HG02763 (cell line): ENCODE data around the gene CSNK1A1.

Source experiments
- ATAC-seq: cut with Tn5 transposase; IDR thresholded peaks from one replicate; pipeline ENCODE4 v1.9.1; 2021; ENCODE audit warnings: mild to moderate bottlenecking, moderate library complexity; ENCODE audit not compliant: unreplicated experiment

The CSNK1A1 gene

DNA sequence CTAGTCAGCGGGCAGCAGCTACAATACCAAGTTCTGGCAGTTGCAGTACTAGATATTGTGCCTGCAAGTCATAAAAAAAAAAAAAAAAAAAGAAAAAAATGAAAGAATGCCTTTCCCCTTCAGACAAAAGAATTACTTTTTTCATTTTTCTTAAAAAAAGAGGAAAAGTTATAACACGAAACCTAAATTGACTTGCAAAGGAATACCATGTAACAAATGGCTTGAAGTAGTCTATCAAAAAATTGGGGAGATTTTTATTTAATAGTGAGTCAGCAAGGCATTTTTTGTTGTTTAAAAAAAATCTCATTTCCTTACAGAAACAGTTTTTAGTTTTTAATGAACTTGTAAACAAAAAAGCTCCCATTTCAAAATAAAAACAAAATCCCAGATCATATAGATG is 55.6 kb downstream of the CSNK1A1 start:
- no peak for ATAC-seq

DNA sequence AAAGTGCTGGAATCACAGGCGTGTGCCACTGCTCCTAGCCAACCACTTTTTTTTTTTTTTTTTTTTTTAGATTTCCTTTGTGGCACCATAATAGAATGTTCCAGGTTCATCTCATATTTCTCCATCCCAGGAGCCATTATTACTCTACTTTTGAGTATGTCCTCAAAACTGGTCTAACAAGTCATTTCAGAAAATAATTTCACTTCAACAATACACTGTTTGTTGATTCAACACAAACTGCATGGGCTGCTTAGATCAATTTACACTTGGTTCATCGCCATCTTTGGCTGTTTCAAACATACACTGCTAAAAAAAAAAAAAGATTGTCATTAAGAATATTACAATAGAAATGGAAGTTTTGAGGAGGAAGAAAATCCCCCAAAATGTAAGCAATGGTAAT is 57.9 kb downstream of the CSNK1A1 start:
- no peak for ATAC-seq

DNA sequence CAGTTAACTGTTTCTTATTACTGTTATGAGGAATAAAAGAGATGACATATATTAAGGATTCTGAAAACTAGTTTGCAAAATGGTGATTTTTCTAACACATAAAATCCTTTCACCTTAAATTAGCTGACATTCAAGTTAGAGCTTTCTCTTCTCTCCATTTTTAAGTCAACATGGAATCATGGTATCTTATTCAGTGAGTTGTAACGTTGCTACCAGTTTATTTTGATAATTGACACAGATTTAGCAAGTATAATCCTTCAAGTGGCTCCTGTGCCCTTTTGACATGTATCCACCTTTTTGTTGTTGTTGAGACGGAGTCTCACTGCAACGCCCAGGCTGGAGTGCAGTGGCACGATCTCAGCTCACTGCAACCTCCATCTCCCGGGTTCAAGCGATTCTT is 58.5 kb downstream of the CSNK1A1 start:
- ATAC-seq = no peak

DNA sequence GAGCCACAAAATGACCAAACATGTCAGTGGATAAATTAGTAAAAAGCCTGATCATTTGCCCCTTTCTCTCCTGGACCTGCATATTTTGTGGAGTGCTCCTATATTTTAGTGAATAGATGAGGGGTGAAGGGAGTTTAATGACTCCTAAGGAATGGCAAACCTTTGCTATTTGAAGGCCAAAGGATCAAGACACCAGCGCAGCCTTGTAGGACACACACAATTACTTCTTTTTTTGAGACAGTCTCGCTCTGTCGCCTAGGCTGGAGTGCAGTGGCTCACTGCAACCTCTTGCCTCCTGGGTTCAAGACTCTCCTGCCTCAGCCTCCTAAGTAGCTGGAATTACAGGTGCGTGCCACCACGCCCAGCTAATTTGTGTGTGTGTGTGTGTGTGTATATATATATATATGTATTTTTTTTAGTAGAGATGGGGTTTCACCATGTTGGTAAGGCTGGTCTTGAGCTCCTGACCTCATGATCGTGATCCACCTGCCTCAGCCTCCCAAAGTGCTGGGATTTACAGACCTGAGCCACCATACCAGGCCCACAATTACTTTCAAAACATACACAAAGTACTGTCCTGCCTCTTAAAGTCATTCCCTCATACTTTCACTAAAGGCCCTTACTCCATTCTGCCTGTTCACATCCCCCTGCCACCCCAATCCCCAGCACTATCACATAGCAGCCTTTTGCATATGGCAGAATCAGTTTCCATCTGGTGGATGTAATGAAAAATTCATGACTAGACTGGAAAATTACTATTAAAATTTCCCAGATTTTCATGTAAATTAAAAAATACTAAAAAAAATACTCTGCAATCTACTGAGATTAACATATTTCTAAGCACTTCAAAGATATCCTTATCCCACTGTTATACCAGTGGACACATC is 60.4 kb downstream of the CSNK1A1 start:
- ATAC-seq = no peak

DNA sequence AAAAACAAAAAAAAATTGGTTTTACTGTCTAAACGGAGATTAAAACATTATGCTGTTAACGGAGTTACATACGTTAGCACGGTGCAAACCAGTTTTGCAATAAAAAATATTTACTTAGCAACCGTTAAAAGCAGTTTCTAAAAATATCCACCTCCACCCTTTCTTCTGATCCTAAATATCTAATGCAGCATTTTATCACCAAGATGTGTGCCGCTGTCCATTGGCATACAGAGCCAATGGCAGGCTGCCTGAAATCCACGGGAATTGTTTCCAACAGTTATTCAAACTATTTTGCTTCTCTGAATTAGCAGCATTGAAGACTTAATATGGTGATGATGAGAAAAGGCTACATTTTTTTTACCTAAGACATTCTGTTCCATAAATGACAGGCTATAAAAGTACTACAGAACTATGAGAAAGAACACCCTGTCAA is 61.6 kb downstream of the CSNK1A1 start:
- ATAC-seq = no peak

DNA sequence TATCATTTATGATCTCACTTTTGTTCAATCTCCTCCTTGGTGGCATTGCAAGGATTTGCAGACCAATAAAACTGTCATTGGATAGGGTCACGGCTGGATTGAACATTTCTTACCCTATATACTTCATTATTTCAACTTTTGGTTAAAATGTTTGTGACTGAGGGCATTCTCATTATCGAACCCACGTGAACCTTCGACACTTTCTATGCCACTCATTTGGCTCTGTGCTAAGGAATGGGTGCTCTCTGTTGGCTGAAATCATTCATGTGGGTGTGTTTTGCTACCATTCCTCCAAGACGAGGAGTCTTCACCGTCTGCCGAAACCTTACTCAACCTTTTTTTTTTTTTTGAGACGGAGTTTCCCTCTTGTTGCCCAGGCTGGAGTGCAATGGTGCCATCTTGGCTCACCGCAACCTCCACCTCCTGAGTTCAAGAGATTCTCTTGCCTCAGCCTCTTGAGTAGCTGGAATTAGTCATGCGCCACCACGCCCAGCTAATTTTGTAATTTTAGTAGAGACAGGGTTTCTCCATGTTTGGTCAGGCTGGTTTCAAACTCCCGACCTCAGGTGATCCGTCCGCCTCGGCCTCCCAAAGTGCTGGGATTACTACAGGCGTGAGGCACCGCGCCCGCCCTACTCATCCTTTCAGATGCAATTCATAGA is 62.5 kb downstream of the CSNK1A1 start:
- no peak for ATAC-seq

DNA sequence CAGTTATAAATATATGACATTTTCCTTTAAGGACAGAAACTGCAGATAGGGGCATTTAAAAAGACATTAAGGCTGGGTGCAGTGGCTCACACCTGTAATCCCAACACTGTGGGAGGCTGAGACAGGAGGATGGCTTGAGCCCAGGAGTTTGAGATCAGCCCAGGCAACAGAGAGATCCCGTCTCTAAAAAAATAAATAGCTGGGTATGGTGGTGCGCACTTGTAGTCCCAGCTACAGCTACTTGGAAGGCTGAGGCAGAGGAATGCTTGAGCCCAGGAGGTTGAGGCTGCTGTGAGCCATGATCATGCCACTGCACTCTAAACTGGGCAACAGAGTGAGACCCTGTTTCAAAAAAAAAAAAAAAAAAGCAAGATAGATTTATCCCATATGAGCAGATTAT is 63.6 kb downstream of the CSNK1A1 start:
- no peak for ATAC-seq

DNA sequence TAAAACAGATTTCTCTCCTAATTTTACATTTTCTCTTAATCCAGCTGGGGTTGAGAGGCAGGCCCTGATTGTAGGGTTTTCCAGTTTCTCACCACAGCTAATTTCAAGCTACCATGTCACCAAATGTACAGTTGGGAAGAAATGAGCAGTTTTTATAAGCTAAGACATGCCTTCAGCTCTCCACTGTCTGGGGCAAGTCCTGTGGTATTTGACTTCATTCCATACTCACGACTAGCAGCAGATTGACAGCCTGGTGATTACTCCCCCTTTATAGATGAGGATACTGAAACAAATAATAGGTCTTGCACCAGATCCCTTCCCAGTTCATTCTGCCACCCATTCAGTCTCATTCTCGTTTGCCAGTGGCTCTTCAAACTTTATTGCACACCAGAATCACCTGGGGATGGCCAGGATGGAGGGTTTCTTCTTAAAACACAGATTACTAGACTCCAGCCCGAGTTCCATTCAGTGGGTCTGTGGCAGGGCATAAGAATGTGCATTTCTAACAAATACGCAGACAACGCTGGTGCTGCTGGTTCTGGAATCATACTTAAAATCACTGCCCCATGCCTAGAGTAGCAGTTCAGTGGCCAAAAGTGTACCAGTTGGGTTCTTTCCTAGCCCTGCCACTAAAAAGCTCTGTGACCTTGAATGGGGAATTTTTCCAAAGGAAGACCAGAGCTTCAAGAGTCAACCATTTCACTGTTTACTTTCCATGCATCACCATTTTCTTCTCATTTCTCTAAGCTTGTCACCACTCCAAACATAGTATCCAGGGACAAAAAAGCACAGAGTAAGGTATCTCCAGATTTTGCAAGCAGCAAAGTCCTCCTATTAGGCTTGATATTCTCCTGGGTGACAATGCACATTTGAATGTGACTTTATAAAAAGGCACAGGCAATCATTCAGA is 64.3 kb downstream of the CSNK1A1 start:
- ATAC-seq = no peak

DNA sequence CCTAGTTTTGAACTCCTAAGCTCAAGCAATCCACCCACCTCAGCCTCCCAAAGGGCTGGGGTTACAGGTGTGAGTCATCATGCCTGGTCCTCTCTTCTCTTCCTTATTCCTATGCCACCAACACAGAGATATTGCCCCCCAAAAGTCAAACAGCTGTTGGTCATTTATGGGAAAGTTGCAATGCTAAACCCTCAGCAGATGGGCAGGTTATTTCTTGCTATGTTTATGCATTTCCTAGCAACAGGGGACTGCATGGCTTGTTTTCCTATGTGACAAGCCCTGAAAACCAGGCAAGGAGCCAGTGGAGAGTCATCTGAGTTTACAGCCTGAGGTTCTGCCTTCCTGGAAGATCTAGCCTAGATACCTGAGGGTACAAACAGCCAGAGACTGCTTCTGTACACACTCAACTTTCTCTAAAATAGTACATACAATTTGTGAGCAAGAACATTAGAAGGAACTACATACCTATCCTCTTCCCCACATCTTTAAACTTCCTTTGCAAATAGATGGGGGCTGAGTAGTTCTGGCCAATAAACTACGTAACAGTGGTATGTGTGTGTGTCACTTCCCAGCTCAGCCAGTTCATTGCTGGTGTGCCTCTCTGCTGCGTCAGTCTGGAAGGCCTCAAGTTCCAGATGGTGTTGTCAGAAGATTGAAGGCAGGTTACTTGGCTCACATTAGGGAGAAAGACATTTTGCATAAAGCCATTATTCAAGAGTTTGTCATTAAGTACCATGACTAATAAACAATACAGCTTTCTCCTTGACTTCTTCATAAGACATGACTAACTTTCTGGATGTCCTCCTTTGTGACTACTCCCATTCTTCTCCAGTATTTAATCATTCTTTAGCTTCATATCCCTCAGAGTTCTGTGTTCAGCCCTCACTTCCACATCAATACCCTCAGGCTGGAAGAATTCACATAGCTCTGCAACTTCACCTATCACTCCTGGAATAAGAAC is 65.3 kb downstream of the CSNK1A1 start:
- no peak for ATAC-seq

DNA sequence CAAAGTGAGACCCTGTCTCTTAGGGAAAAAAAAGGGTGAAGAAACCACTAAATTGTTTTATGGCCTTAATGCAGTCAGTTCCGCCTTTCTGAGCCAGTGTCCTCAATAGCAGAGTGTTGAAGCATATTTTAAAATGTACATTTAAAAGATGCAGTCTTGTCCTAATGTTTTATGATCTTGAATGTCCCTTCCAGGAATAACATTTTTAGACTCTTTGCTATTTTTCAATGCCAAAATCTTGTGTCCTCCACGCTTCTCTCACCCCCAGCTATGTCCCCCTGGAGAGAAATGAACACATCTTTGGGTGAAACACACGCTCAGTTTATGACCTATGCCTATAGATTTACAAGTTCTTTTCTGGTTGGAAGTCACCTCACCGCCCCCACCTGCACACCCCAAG is 69.8 kb downstream of the CSNK1A1 start:
- no peak for ATAC-seq

DNA sequence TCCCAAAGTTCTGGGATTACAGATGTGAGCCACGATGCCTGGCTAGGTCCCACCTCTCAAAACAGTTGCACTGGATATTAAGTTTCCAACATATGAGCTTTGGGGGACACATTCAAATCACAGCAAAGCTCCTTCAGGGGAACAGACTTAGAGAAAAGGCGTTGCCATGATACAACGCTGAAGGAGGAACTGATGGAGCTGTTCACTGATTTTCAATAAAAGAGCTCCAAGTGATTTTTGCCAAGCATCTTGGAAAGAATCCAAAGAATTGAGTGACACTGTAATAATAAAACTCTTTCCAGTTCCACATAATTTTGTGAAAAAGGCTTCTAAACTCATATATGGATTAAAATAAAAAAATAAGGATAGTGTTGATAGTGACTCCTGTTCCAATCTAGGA is 72.5 kb downstream of the CSNK1A1 start:
- no peak for ATAC-seq

DNA sequence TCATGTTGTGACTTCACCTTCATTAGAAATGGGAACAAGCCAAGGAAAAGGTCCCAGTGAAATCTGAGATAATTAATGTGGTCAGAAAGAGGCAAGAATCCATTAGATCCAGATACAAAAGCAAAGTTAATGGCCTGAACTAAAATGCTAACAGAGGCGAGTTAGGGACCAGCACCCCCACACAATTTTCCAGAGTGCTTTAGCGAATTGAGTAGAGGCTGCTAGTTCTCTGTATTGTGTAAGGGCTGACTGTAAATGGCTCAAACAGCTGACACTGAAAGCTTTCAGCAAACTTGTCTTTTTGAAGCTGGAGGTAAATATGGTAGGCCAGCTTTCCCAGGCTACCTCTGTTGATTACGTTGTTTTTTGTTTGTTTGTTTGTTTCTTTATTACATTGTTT is 75.5 kb downstream of the CSNK1A1 start:
- ATAC-seq = no peak

DNA sequence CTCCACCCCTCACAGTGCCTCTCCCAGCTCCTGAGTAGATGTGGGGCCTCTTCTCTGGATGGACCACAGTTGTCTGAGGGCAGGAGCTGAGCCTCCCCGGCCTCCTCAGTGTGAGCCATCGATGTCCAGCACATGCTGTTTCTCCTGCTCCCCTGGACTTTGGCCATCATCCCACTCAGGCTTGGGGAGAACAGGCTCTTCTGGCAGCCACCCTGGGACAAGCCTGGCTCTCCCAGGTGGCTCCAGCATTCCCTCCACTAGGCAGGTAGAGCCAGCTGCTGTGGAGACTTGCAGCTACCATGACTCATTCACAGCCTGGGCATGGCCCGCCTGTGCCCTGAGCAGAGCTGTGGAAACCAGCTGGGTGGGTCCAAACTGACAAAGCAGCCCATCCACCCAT is 77.0 kb downstream of the CSNK1A1 start:
- no peak for ATAC-seq

DNA sequence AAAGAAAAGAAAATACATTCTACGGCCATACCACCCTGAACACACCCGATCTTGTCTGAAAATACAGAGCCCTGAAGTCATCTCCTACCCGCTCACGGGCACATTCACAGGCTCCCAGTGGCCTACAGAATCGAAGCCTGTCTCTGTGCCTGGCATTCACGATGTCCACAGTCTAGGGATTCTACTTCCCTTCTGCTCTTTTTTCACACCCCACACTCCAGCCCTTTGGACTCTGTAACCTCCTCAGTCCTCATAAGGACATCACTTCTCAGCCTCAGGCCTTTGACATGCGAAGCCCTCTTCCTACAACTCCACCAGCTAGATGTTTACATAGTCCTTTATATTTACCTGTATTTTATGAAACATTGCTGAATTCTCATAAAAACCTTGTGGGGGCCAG is 77.8 kb downstream of the CSNK1A1 start:
- ATAC-seq = no peak

DNA sequence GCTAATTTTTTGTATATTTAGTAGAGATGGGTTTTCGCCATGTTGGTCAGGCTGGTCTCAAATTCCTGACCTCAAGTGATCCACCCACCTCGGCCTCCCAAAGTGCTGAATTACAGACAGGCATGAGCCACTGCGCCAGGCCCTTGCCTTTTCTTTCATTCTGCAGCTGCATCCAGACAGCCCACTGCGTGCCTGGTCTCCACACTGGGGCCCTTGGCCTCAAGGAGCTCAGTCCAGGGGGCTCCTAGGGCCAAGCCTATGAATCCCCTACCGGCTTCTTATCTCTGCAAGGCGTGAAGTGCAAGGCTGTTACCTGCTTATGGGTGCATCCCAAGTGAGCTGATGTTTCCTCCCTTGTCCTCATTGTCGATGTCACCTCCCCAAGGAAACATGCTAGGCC is 78.8 kb downstream of the CSNK1A1 start:
- ATAC-seq = no peak

DNA sequence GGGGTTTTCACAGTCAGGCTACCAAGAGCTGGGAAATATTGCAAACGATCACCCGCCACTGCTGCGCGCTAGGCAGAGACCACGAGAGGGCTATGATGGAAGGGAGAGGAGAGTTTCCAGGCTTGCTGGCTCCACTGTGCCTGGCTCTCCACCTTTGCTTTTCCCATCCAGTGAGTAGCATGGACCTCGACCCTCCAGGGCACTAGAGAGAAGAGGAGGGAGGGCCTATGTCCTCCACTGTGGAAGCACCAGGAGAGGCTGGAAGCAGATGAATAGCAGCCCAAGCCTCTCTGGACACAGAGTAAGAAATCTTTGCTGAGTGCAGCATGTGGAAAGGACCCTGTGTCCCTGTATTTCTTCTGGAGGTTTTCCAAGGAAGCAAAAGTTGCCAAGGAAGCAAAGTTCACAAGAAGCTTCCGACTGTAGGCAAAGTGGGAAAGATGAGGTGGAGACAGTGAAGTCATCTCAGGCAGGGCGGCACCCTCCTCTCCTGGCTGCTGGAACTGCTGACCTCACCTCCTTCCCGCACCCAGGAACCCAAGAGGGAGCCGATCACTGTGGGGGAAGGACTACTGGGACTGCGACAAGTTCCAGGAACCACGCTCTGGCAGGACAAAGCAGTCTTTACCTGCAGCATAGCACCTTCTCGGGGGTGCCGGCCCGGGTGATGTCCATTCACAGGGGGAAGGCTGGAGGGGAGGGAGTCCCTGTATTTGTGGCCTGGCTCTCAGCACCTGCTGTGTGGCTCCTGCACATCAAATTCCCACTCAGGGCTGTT is 79.6 kb downstream of the CSNK1A1 start:
- no peak for ATAC-seq

DNA sequence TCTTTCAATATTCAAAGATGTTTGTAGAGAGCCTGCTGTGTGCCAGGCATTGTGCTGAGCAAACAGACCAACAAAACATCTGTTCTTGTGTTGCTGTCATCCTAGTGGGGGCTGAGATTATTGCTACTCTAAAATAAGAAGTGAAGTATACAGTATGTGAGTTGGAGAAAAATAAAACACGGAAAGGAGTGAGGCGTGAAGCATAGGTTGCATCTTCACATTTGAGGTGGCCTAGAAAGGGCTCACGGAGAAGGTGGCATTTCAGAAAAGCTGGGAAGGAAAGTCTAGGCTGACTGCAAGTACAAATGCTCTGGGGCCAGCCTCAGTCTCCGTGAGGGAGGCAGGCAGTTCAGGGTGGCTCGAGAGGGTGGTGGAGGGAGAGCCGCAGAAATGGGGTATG is 80.3 kb downstream of the CSNK1A1 start:
- no peak for ATAC-seq

DNA sequence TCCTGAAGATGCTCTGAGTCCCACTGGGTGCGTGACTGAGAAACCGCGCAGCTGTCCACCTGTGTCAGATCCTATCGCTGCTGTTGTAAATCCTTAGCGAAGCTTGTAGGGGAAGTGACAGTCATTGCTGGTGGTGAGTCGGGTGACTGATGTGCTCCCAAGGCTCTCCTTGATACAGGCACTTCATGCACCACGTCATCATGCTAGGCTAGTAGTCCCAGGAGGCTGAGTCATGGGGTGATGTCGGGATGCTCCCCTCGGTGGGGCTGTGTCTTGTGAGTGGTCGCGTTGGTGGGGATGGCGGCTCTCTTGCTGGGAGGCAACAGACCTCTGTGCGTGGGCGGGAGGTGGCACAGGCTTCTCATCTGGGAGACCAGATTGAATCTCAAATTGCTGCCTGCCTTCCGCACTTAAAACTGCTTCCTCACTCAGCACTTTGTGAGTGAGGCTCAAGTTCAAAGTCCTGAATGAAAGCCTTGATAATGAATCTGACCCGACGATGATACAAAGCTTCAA is 84.7 kb downstream of the CSNK1A1 start:
- ATAC-seq = no peak

DNA sequence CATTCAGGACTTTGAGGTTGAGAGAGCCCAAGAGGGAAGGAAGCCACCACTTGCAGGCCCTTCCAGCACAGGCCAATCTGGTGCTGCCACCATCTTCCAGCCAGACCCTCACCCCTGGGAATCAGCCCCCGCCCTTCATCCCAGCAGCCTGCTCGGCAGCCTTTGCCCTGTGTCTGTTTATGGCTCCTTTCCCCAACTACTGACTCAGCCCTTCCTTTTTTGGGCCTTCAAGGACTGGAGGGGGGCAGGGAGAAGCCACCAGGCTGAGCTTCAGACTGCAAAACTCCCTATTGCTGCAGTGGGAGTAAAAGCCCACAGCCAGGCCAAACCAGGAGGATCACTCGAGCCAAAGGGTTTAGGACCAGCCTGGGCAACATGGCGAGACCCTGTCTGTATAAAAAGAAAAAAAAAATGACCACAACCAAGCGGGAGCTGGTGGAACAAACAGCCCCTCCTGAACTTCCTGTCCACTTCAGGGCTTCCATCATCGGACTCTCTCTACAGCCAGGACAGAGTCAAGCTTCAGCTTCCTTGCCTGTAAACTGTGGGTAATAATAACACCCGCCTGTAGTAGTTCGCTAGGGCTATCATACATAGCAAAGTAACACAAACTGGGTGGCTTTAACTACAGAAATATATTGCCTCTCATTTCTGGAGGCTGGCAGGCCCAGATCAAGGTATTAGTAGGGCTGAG is 86.3 kb downstream of the CSNK1A1 start:
- ATAC-seq = no peak
